NCI-H1436 (cell line): ENCODE measurements around the gene RPEL1.
"Not testable (repeated sequence)": the region's sequence is repeated elsewhere in the genome, so short reads cannot be mapped to it uniquely, and the experiment has no call there.

Source experiments
- DNase-seq: peaks from one replicate; lab custom pipeline; 2025; lab: John Stamatoyannopoulos, UW

RPEL1 gene

GRCh38 chr10:103232772-103233488, 12.8 kb upstream of the RPEL1 start:
- DNase-seq: no peak

DNA sequence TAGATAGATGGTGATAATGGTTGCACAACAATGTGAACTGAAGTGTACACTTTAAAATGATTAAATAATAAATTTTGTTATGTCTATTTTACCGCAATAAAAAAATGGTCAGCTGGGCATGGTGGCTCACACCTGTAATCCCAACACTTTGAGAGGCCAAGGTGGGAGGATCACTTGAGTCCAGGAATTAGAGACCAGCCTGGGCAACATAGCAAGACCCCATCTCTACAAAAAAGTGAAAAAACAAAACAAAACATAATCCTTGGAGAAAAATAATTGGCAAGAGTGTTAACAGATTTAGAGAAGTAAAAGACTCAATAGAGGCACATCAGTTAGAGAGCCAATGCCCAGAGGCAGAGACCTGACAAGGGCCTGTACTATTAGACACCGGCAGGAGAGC, 9.9 kb upstream of the RPEL1 start:
- DNase-seq: no peak

DNA sequence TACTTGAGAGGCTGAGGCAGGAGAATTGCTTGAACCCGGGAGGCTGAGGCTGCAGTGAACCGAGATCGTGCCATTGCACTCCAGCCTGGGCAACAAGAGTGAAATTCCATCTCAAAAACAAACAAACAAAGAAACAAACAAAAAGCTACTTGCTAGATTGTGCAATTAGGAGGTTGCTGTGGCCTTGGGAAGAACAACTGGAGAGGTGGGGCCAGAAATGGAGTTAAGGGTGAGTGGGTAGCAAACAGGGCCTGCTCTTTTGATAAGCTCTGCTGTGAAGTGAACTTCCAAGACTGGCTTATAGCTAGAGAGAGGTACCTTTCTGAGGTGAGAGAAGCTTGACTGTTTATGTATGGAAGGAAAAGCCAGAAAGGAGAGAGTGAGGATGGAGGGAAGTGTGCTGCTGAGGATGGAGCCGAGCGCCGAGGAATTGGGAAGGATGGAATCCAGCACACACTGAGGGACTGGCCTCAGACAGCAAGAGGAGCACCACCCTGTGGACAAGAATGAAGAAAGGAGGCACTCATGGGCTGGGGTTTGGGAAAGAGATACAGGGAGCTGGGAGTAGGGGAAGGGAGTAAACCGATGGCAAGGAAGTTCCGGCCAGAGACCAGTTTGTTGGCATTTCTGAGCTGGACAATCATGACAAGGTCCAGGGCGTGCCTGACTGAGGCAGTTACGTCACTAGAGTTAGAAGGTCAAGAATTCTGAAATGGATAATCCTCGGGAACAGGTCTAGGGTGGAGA, 7.0 kb upstream of the RPEL1 start:
- no peak for DNase-seq

DNA sequence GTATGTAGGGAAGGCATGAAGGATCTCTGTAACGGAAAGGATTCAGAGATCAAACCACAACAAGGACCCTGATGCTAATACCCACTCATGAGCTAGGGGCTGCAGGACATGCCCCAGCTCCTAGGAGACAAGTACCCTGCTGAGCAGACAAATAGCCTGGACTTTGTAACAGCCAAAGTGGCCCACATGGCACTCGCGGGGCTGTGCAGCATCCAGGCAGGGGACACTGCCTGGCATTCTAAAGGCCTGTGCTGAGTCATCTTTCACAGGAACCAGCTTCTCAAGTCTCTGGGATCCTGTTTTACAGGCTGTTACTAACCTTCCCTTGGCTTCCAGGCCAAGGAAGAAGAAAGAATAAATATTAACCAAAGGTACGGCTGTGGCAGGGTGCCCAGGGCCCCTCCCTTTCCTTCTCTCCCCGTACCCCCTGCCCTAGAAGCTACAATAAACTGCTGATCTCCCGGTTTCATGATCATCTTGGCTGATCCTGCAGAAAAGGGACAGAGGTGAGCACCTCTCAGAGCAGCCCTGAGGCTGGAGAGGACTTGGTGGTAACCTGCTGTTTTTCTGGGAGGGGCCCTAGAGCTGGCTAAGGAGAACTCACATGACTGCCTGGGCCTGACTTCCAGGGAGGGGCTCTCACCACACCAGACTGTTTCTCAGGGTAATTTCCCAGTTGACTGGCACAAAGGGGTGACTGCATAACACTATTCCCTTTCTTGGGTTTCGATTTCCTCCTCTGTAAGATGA, 4.2 kb upstream of the RPEL1 start:
- DNase-seq: no peak

DNA sequence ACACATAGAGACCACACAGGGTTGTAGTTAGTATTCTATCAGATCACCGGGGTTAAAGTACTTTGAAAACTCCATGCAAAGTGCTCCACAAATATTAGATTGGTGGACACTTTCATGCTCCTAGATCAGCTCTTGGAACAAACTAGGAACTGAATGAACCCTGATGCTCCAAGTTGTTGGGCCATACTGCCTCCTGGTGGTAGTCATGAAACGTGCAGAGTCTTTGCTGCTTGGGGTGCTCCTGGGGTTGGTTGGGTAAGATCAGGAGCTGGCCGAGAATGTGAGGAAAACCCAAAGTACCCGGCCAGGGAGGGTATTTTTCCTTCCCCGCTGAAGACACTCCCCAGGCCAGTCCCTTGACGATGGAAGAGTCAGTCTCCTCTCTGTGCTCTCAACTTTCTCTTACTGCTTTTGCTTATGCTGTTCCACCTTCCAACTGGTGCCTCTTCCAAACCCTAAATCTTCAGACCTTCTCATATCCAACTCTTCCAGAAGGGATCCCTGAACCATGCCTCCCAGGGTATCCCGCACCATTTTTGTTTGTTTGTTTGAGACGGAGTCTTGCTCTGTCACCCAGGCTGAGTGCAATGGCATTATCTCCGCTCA, 918 bp upstream of the RPEL1 start:
- DNase-seq: peak; percentile 7

- DNase-seq: no peak
Measured at GRCh38 chr10:103246324-103246723, 637 bp downstream of the RPEL1 start.

DNA sequence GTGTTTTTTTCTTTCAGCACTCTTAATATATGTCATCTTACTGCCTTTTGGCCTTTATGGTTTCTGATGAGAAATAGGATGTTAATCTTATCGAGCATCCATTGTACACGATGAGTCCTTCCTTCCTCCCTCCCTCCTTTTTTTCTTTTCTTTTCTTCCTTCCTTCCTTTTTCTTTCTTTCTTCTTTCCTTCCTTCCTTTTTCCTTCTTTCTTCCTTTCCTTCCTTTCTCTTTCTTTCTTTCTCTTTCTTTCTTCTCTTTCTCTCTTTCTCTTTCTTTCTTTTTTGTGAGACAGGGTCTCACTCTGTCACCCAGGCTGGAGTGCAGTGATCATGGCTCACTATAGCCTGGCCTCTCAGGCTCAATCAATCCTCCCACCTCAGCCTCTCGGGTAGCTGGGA, 8.4 kb downstream of the RPEL1 start:
- DNase-seq: no peak

DNA sequence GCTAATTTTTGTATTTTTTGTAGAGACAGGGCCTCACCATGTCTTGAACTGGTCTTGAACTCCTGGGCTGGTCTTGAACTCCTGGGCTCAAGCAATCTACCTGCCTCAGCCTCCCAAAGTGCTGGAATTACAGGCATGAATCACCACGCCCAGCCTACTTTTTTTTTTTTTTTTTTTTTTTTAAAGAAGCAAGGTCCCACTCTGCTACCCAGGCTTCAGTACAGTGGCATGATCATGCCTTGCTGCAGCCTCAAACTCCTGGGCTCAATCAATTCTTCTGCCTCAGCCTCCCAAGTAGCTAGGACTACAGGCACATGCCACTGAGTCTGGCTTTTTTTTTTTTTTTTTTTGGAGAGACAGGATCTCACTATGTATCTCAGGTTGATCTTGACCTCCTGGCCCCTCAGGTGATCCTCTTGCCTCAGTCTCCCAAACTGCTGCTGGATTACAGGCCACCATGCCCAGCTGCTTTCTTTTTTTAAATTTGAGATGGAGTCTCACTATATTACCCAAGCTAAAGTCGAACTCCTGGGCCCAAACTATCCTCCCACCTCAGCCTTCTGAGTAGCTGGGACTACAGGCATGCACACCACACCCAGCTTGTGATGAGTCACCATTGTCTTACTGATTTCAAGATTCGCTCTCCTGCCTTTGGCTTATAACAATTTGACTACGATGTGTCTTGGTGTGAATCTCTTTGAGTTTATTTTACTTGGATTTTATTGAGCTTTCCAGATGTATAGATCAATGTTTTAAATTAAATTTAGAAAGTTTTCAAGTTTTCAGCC, 9.0 kb downstream of the RPEL1 start:
- no peak for DNase-seq

- no peak for DNase-seq
Measured at GRCh38 chr10:103256613-103257012, 10.9 kb downstream of the RPEL1 start.

DNA sequence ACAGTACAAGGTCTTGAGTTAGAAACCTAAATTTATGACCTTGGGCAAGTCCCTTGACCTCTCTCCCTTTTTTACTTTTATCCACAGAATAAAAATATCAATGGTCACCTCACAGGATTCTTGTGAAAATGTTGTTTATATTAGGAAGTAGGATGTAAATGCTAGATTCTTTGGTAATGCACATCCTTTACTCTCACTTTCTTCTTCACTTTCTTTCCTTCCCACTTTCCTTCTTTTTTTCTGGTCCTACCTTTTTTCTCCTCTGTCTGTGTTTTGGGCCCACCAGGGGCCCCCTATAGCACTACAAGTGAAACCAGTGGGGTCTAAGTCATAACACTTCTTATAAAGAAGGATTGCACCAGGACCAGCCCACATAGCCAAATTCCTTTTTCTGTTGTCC, 12.1 kb downstream of the RPEL1 start:
- DNase-seq: no peak

DNA sequence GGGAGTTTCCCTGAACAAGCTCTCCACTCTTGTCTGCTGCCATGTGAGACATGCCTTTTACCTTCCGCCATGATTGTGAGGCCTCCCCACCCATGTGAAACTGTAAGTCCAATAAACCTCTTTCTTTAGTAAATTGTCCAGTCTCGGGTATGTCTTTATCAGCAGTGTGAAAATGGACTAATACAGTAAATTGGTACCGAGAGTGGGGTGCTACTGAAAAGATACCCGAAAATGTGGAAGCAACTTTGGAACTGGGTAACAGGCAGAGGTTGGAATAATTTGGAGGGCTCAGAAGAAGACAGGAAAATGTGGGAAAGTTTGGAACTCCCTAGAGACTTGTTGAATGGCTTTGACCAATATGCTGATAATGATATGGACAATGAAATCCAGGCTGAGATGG, 13.2 kb downstream of the RPEL1 start:
- DNase-seq: not testable (repeated sequence)

DNA sequence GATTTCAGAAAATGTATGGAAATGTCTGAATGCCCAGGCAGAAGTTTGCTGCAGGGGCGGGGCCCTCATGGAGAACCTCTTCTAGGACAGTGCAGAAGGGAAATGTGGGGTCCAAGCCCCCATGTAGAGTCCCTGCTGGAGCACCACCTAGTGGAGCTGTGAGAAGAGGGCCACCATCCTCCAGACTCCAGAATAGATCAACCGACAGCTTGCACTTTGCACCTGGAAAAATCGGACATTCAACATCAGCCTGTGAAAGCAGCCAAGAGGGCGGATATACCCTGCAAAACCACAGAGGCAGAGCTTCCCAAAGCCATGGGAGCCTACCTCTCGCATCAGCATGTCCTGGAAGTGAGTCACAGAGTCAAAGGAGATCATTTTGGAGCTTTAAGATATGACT, 14.3 kb downstream of the RPEL1 start:
- no peak for DNase-seq

GRCh38 chr10:103262229-103262628, 16.5 kb downstream of the RPEL1 start:
- no peak for DNase-seq

- no peak for DNase-seq
Measured at GRCh38 chr10:103265717-103266329, 20.1 kb downstream of the RPEL1 start.

GRCh38 chr10:103273041-103273441, 27.4 kb downstream of the RPEL1 start:
- no peak for DNase-seq

- no peak for DNase-seq
Measured at GRCh38 chr10:103276251-103276895, 30.7 kb downstream of the RPEL1 start.

DNA sequence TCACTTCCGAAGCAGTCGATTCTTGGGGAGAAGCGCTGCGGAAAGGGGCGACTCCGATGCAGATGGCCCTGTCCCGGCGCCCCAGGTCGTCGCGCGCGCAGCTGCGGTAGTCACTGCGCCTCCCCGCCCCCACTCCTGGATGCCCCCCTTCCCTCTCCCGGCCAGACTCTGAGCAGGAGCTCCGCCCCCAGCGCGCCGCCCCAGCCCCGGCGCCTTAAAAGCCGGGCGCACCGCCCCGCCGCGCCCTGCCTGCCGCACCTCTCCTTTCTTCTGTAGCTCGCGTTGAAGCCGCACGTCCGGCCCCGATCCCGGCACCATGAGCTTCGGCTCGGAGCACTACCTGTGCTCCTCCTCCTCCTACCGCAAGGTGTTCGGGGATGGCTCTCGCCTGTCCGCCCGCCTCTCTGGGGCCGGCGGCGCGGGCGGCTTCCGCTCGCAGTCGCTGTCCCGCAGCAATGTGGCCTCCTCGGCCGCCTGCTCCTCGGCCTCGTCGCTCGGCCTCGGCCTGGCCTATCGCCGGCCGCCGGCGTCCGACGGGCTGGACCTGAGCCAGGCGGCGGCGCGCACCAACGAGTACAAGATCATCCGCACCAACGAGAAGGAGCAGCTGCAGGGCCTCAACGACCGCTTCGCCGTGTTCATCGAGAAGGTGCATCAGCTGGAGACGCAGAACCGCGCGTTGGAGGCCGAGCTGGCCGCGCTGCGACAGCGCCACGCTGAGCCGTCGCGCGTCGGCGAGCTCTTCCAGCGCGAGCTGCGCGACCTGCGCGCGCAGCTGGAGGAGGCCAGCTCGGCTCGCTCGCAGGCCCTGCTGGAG, 31.4 kb downstream of the RPEL1 start, which contains the start of gene INA:
Gene INA (plus strand): TSS at position 243 of the 817 bp plus-strand sequence. CDS start 74 bp downstream, at position 317.
- DNase-seq: peak; percentile 77

- no peak for DNase-seq
Measured at GRCh38 chr10:103277713-103278536, 32.2 kb downstream of the RPEL1 start.

- no peak for DNase-seq
Measured at GRCh38 chr10:103278537-103278823, 32.8 kb downstream of the RPEL1 start.
